Fibroblast of lung (primary cell): ENCODE results near the gene HSH2D. TPM values are rescaled to one million over a fixed set of nuclear protein-coding genes. Genes with fewer than 3 reads are reported as not detected.

Experiments used
- DNase-seq, 2 donors: peaks; one replicate each; pipeline versions ENCODE4 v3.0.0 to v3.0.0-alpha.2; 2010; ENCODE audit warnings: low read depth in 2 of 2
- H2AFZ ChIP-seq: 2 replicates; pipeline ENCODE4 v1.5.1; 2012; ENCODE audit warnings: low read length, control low read depth, inconsistent platforms
- H3K27ac ChIP-seq: 2 replicates; pipeline ENCODE4 v1.5.1; 2011; ENCODE audit warnings: low read length, control low read depth; ENCODE audit not compliant: insufficient read depth
- H3K27me3 ChIP-seq: 2 replicates; pipeline ENCODE4 v1.5.1; 2011; ENCODE audit warnings: mild to moderate bottlenecking, low read length; ENCODE audit not compliant: control insufficient read depth, insufficient read depth
- H3K36me3 ChIP-seq: 2 replicates; pipeline ENCODE4 v1.5.1; 2011; ENCODE audit warnings: low read length; ENCODE audit not compliant: control insufficient read depth, insufficient read depth
- H3K4me1 ChIP-seq: 2 replicates; pipeline ENCODE4 v1.5.1; 2011; ENCODE audit warnings: low read length; ENCODE audit not compliant: control insufficient read depth, insufficient read depth; ENCODE audit errors: extremely low read depth
- H3K4me2 ChIP-seq: 2 replicates; pipeline ENCODE4 v1.5.1; 2011; ENCODE audit warnings: low read length, control low read depth; ENCODE audit not compliant: insufficient read depth; ENCODE audit errors: extremely low read depth
- H3K4me3 ChIP-seq, 4 experiments: fragments of 200-600 bp in 1 of 4; sonication (generic) in 1 of 4; replicated peaks in 1 of 4; 2 replicates each; pipeline ENCODE4 v1.5.1; 2011 to 2016; ENCODE audit warnings: low read length in 4 of 4, low read depth in 3 of 4, mild to moderate bottlenecking in 3 of 4, control low read depth in 2 of 4, inconsistent platforms in 1 of 4, mixed read lengths in 1 of 4; ENCODE audit not compliant: insufficient read depth in 1 of 4; ENCODE audit errors: control extremely low read depth in 1 of 4
- H3K79me2 ChIP-seq: 2 replicates; pipeline ENCODE4 v1.5.1; 2012; ENCODE audit warnings: mild to moderate bottlenecking, low read length, inconsistent platforms; ENCODE audit not compliant: control insufficient read depth, insufficient read depth
- H3K9ac ChIP-seq: 2 replicates; pipeline ENCODE4 v1.5.1; 2011; ENCODE audit warnings: mild to moderate bottlenecking, low read length, control low read depth; ENCODE audit not compliant: insufficient read depth
- H3K9me3 ChIP-seq: 2 replicates; pipeline ENCODE4 v1.5.1; 2012; ENCODE audit warnings: low read depth, low read length; ENCODE audit not compliant: control insufficient read depth, insufficient read depth
- H4K20me1 ChIP-seq: 2 replicates; pipeline ENCODE4 v1.5.1; 2011; ENCODE audit warnings: low read length; ENCODE audit not compliant: control insufficient read depth, insufficient read depth; ENCODE audit errors: extremely low read depth
- CTCF ChIP-seq, 2 donors: IDR thresholded peaks in 1 of 2; conservative IDR thresholded peaks in 1 of 2; 1 replicate in 1 of 2; 2 replicates in 1 of 2; pipeline ENCODE4 v1.5.1; 2011 to 2012; ENCODE audit warnings: low read length in 2 of 2, control low read depth in 1 of 2, inconsistent platforms in 1 of 2, low read depth in 1 of 2, mild to moderate bottlenecking in 1 of 2
- EZH2 ChIP-seq: IDR thresholded peaks from 2 replicates; pipeline ENCODE4 v1.5.1; 2012; ENCODE audit warnings: low read length, control low read depth, mild to moderate bottlenecking; ENCODE audit errors: missing control alignments
- polyA plus RNA-seq, 2 donors: library from polyadenylated mRNA; depleted of rRNA in 1 of 2; stranded (reverse) in 1 of 2; unstranded in 1 of 2; fragments of >200 nt; gene quantifications; 2 replicates each; pipeline ENCODE4 v1.2.1, GENCODE V29; 2011 to 2012; ENCODE audit warnings: missing spikeins in 1 of 2
- total RNA-seq: library from RNA; depleted of rRNA; stranded (reverse); fragments of >200 nt; gene quantifications from 2 replicates; pipeline ENCODE4 v1.2.1, GENCODE V29; 2014

HSH2D gene
- total and polyA plus RNA-seq, 2 donors (not counting 1 experiment from before 2014, with no cell fraction given): not detected

- Histone ChIP-seq H3K27me3 (no peaks in the 10 kb centered on the region), H3K4me3 (no peak overlapping the region), H2AFZ (no peak overlapping the region), H3K9me3 (no peaks in the 10 kb centered on the region), H3K27ac (no peak overlapping the region), H3K9ac (no peak overlapping the region), H3K4me2 (no peak overlapping the region), H4K20me1 (no peaks in the 10 kb centered on the region), H3K4me1 (peaks cover 2% of the 10 kb centered on the region), H3K36me3 (peaks cover 51% of the 10 kb centered on the region), H3K79me2 (peaks cover 48% of the 10 kb centered on the region)
- TF ChIP-seq EZH2: no peak
- TF ChIP-seq CTCF (conservative IDR thresholded peaks at IDR 0.05 in 1 of 2, IDR thresholded peaks at IDR 0.05 in 1 of 2; ENCODE audit: low read depth in 1 of 2, low read length in 2 of 2): no peak
- DNase-seq: no peak
Observed at GRCh38 chr19:16207063-16207462, 63.6 kb downstream of the HSH2D start.

- H3K79me2 ChIP-seq: peaks cover 48% of the 10 kb centered on the region
- H3K27me3 ChIP-seq: no peaks in the 10 kb centered on the region
Observed at GRCh38 chr19:16207490-16208025, 64.1 kb downstream of the HSH2D start.

More at GRCh38 chr19:16207490-16208025, 64.1 kb downstream of the HSH2D start:
- TF ChIP-seq CTCF (conservative IDR thresholded peaks at IDR 0.05 in 1 of 2, IDR thresholded peaks at IDR 0.05 in 1 of 2; ENCODE audit: low read depth in 1 of 2, low read length in 2 of 2): no peak
- no peak for TF ChIP-seq EZH2
- no peak for DNase-seq
- H3K9ac ChIP-seq: no peak overlapping the region
- no peak overlapping the region for H2AFZ ChIP-seq
- no peak overlapping the region for H3K4me2 ChIP-seq
- peaks cover 48% of the 10 kb centered on the region for H3K36me3 ChIP-seq
- H4K20me1 ChIP-seq: no peaks in the 10 kb centered on the region
- H3K4me3 ChIP-seq: no peak overlapping the region
- peaks cover under 1% of the 10 kb centered on the region for H3K4me1 ChIP-seq
- no peak overlapping the region for H3K27ac ChIP-seq
- no peaks in the 10 kb centered on the region for H3K9me3 ChIP-seq

Other genes with a start within 250 kb of the HSH2D start
- not detected in 2 replicates for gene CYP4F2, start 245.6 kb upstream of the HSH2D start, total RNA-seq
- gene CYP4F2, start 245.6 kb upstream of the HSH2D start, polyA plus RNA-seq: not detected in 2 replicates
- gene CYP4F11, start 209.2 kb upstream of the HSH2D start, total RNA-seq: not detected in 2 replicates
- gene CYP4F11, start 209.2 kb upstream of the HSH2D start, polyA plus RNA-seq: not detected in 2 replicates
- gene OR10H4, start 194.7 kb upstream of the HSH2D start, total RNA-seq: not detected in 2 replicates
- not detected in 2 replicates for gene OR10H4, start 194.7 kb upstream of the HSH2D start, polyA plus RNA-seq
- gene TPM4, start 67.2 kb upstream of the HSH2D start, total RNA-seq: 720 and 822 TPM in 2 replicates
- gene TPM4, start 67.2 kb upstream of the HSH2D start, polyA plus RNA-seq: 1,637 and 2,577 TPM in 2 replicates
- gene RAB8A, start 31.8 kb upstream of the HSH2D start, total RNA-seq: 47.5 and 77.6 TPM in 2 replicates
- gene RAB8A, start 31.8 kb upstream of the HSH2D start, polyA plus RNA-seq: 104 and 128 TPM in 2 replicates
- not detected in 2 replicates for gene CIB3, start 29.8 kb downstream of the HSH2D start, total RNA-seq
- not detected in 2 replicates for gene CIB3, start 29.8 kb downstream of the HSH2D start, polyA plus RNA-seq
- 102 and 106 TPM in 2 replicates for gene FAM32A, start 41.7 kb downstream of the HSH2D start, total RNA-seq
- 141 and 149 TPM in 2 replicates for gene FAM32A, start 41.7 kb downstream of the HSH2D start, polyA plus RNA-seq
- gene AP1M1, start 54.2 kb downstream of the HSH2D start, total RNA-seq: 48.5 and 113 TPM in 2 replicates
- gene AP1M1, start 54.2 kb downstream of the HSH2D start, polyA plus RNA-seq: 94.4 and 130 TPM in 2 replicates
- gene KLF2, start 181.1 kb downstream of the HSH2D start, total RNA-seq: 3.3 and 19.2 TPM in 2 replicates
- gene KLF2, start 181.1 kb downstream of the HSH2D start, polyA plus RNA-seq: 6.7 and 11.5 TPM in 2 replicates